ENCODE data around the gene ST8SIA6.

Gene ST8SIA6

DNA sequence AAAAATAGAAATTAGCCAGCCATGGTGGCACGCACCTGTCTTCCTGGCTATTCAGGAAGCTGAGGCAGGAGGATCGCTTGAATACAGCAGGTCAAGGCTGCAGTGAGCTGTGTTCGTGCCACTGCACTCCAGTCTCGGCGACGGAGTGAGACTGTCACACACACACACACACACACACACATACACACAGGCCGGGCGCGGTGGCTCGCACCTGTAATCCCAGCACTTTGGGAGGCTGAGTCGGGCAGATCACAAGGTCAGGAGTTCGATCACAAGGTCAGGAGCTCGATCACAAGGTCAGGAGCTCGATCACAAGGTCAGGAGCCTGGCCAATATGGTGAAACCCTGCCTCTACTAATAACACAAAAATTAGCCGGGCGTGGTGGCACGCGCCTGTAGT lies 68.4 kb downstream of the ST8SIA6 start:
- no peak for DNase-seq (ENCODE audit: low read depth, low spot score)

DNA sequence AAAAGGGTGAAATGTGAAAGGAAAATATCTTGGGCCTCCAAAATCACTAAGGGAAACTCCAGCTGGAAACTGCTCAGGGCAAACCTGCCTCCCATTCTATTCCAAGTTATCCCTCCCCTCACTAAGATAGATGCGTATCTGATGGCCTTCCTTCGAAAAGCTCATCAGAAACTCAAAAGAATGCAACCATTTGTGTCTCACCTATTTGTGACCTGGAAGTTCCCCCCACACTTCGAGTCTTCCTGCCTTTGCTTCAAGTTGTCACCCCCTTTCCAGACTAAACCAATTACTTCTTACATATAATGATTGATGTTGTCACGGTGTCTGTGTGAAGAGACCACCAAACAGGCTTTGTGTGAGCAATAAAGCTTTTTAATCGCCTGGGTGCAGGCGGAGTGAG lies 69.3 kb downstream of the ST8SIA6 start:
- no peak for DNase-seq (ENCODE audit: low read depth, low spot score)

DNA sequence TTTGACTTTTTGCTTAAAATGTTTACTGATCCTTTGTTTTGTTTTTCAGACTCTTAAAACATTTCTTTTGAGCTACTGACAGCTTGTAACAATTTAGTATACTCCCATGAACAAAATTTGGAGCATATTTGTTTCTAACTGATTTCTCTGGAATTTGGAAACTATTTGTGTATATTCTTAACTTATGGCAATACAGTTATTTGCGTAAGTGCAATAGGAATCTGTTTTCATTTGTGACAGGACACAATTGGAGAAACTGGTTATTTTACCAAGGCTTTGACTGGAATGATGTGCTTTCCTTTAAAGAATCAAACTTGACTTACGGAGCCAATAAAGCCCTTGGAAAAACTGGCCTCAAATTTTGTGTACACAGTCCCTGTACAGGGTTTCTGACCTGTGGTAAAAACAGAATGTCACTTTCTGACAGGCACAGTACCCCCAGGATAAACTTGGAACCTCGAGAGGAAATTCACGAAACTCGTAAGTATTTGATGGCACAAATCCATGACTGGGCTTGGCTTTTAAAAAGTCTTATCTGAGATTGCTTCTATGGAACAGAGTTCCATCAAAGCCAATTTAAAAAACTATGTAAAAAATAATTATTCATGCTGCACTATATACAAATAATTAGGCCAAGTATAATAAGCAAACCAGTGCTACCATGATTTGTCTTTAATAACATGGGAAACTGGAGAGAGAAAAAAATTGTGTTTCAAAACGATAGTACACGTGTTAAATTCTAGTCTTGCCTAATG lies 70.4 kb downstream of the ST8SIA6 start:
- no peak for DNase-seq (ENCODE audit: low read depth, low spot score)

DNA sequence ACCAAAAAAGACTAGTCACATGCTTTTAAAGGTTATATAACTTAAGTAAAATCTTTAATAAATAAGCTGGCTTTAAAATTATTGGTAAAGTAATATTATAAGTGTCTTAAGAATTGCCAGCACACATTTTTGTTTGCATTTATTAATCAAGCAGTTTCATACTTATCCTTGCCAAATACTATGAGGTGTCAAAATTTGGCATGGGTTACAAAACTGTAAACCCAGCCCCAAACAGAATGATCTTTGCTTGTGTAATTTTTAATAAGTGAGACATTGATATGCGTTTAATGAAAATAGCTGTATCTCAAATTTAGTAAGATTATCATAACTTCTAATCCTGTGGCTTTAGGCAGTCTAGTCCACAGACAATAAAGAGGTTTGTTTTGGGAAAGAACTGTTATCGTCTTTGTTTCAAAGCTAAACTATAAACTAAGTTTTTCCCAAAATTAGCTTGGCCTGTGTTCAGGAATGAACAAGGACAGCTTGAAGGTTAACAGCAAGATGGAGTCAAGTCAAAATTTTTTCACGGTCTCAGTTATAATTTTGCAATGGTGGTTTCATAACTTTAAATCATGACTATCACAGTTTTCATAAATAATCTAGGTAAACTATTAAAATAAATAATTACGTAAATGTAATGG lies 72.8 kb downstream of the ST8SIA6 start:
- DNase-seq (ENCODE audit: low read depth, low spot score) = no peak

DNA sequence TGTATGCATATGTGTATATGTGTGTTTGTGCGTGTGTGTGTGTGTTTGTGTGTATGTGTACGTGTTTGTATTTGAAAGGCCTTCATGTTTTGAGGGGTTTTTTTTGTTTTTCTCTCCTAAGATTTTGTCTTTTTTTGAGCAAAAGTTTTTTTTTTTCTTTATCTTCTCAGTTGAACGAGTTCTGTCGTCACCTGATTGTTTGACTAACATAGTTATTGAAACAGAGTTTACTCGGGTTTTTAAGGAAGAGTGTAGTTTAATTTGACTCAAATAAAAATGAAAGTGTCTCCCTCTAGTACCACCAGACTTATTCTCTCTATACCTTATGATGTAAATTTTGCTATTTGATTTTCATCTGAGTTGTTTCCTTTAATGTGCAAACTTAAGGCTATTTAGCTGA lies 73.5 kb downstream of the ST8SIA6 start:
- no peak for DNase-seq (ENCODE audit: low read depth, low spot score)

DNA sequence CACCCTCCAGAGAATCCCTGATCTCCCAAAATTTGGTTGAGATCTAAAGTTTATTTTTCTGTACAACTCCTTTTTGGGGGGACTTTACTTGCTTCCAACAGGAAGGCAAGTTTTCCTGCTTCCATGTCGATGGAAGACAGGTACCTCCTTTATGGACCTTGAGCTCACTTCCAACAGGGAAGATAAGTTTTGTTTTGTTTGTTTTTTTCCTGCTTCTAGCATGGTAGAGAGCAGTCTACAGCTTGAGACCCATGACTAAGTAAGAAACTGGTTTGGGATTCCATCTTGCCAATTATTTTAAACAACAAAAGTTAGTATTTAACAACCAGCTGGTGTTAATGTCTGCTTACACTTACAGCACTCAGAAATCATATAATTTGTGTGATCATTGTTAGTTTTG lies 74.4 kb downstream of the ST8SIA6 start:
- no peak for DNase-seq (ENCODE audit: low read depth, low spot score)

DNA sequence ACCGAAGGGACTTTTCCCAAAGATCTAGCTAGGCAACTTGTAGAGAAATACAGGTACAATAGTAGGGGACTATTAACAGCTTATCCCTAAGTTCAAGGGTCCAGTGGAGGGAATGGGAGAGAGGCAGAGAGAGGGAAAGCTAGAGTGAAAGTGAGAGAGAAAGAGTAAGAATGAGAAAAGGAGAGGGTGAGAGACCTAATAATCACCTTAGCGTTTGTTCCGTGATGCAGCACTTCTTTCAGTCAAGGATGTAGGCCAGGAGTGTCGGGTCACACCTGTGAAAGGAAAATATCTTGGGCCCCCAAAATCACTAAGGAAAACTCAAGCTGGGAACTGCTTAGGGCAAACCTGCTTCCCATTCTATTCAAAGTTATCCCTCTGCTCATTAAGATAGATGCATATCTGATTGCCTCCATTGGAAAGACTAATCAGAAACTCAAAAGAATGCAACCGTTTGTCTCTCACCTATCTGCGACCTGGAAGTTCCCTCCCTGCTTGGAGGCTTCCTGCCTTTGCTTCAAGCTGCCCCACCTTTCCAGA lies 75.2 kb downstream of the ST8SIA6 start:
- no peak for DNase-seq (ENCODE audit: low read depth, low spot score)

DNA sequence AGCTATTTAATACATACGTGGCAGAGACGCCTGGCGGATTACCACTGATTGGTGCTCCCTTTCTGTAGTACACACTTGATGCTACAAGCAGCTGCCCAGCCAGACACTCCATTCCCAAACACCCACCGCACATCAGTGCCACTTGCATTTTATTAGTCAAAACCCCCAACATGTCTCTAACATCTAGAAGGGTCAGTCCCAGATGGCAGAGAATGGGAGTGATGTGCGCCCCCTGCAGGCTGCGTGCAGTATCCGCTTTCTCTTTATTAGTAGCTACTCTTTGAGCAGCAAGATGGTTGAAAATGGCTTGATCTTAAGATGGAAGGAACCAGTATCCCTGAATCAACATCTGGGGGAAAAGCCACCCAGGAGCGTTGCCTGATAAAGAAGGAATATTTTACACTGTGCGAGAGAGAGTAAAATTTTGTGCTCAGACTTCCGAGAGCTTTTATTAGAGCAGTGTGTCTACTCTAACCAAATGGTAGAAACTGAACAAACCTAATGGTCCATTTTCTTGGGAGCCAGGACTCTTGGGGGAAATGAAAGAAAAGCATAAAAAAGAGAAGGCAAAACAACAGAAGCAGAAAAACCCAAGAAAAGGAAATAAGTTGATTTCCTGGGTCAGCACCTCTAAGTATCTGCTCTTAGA lies 78.3 kb downstream of the ST8SIA6 start:
- DNase-seq (ENCODE audit: low read depth, low spot score) = no peak

DNA sequence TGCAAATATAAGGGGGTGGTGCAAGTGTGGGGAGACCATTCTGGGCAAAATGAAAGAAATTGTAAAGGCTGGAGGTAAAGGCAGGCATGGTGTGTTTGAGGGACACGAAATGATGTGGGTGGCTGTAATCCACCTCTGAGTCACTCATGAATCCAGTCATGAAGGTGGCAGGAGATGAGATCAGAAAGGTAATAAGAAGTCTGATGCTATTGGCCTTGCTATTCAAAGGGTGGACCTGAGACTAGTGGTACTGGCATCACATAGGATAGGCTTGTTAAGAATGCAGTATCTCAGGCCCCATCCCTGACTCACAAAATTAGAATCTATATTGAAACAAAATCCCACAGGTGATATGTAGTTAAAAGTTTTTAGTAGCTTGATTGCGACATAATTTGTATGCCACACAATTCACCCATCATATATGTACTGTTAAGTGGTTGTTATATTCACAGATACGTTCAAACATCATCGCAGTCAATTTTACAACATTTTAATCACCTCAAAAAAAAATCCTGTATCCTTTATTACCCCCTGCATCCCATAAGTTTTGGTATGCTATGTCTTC lies 85.6 kb downstream of the ST8SIA6 start:
- DNase-seq (ENCODE audit: low read depth, low spot score) = no peak

DNA sequence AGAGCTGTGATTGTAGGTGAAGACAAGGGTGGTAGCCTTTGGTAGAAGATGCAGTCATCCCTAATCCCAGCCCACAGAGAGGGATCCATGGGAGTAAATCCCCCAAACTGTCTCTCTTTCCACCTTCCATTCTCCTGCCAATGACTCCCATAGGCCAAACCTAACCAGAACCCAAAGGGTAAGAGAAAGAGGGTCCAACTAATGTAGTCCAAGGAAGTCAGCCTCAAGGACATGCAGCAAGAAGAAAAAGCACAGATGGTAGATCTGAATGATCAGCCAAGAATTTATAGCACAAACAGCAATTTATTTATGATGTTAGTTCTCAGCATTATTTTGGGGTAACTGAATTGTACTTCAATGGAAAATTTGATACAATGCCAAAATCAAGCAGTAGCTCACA lies 87.7 kb downstream of the ST8SIA6 start:
- no peak for DNase-seq (ENCODE audit: low read depth, low spot score)

DNA sequence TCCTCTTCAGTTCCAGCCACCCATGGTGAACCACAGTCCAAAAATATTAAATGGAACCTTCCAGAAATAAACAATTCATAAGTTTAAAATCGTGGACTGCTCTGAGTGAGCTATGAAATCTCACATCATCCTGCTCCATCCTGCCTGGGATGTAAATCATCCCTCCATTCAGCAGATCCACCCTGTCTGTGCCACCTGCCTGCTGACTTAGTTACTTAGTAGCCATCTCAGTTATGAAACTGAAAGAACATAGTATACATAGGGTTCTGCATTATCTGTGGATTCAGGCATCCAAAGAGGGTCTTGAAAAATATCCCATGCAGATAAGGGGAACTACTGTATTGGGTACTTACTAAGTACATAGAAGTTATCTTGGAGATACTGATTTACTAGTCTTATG lies 89.0 kb downstream of the ST8SIA6 start:
- no peak for DNase-seq (ENCODE audit: low read depth, low spot score)

DNA sequence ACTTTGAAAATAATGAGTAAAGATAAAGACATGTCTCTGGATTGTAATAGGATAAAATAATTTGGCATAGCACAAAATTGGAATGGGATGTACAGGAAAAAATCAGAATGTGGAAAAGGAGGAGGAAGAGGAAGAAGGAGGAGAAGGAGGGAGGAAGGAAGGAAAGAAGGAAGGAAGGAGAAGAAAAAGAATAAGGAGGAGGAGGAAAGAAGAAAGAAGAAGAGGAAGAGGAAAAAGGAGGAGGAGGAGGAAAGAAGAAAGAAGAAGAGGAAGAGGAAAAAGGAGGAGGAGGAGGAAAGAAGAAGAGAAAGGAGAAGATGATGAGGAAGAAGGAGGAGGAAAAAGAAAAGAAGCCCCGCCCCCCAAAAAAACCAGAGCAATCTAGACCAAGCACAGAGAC lies 95.9 kb downstream of the ST8SIA6 start:
- DNase-seq (ENCODE audit: low read depth, low spot score) = no peak

DNA sequence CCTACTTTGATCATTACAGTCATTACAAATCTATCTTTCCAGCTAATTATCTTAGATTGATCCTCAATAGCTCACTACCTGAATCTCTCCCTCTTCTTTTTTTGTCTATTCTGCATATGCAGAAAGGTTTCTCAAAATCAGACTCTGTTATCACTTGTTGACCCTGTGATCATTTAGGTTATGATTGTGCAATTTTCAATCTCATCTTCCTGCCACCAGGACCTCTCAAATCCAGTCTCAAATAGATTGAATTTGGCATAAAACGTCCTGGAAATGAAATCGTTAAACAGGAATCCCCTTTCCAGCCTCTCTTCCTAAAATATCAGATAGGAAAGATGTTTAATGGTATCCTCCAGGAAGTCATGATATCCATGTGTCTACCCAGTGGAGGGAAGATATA lies 96.6 kb downstream of the ST8SIA6 start:
- peak; percentile 3 for DNase-seq (ENCODE audit: low read depth, low spot score)

DNA sequence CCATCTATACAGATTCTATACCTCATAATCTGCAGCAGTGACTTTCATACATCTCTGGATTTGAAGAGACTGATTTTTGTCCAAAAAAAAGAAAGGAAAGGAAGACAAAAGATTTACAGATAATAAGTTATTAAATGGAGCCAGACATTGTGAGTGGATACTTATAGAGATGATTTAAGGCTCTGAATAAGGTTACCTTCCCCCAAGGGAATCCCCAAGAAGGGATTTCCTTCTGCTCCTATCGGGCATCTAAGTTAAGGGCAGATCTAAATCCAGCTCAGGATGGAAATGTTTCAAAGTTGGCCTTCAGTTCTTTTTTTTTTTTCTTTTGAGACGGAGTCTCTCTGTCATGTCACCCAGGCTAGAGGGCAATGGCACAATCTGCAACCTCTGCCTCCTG lies 97.6 kb downstream of the ST8SIA6 start:
- no peak for DNase-seq (ENCODE audit: low read depth, low spot score)

DNA sequence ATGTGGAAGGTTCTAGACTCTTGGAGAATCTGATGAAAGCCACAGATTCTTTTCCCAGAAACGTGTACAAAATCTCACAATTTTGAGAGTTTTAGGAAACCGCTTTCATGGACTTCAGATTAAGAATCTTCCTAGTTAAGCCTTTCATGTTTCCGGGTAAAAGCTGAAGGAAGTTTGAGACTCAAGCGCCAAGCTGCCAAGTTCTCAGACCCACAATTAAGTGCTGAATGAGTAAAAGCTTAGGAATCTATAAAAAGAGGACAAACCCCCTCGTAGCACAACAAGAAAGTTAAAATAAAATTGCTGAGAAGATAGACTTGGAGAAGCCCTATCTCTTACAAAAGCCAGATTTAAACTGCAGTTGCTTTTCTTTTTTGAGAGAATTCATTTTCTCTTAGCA lies 99.6 kb downstream of the ST8SIA6 start:
- no peak for DNase-seq (ENCODE audit: low read depth, low spot score)

DNA sequence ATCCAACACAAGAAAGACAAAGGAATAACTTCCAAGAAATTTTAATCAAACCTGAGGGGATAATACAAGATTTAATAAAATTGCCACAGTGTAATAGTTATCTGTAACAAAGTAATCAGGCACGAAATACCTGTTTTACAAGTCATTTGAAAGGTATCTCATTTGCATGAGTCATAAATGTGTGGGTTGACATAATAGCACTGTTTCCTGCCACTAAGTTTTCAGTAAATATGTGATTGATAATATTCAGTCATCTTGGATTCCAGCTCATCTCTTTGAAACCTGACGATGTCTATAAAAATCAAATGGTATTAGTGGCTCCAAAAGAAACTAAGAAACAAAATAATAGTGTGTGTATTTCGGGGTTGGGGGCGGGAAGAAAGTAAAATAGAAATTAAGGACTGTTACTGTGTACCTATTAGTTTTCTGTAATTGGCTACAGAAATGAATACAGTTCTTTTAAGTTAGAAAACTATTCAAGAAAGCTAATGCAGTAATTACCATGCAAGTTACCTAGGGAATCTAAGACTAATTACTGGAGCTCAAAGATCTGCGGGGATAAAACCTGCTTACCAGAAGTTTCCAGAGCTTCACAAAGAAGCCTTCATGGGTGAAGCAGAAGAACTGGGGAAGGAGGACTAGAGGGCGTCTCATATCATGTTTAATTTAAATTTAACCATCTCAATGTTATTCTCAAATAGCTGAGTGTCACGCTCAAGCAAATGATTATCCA lies 100.7 kb downstream of the ST8SIA6 start:
- no peak for DNase-seq (ENCODE audit: low read depth, low spot score)

DNA sequence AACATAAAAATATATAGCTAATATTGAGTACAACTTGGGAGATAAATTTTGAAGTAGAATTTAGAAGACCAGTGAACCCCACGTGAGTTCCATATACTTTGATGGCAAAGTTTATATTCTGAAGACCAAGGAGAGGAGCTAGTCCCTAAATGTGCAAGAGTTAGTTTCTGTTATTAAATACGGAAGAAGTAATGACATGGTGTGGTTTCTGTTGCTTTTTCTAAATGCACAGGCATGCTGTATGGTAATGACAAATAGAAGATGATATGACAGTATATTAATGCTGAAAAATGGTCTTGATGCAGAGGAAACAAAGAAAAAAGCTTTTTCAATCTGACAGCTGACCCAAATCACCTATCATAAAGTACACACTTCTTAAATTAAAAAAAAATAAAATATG lies 101.8 kb downstream of the ST8SIA6 start:
- DNase-seq (ENCODE audit: low read depth, low spot score) = no peak

DNA sequence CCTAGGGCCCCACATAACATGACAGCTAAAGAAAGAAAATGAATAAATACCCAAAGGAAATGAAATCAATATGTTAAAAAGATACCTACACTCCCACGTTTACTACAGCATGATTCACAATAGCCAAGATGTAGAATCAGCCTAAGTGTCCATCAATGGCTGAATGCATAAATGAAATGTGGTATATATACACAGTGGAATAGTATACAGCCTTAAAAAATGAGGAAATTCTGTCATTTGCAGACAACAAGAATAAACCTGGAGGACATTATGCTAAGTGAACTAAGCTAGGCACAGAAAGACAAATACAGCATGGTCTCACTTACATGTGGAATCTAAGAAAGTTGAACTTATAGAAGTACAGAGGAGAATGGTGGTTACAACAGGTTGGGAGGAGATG lies 102.9 kb downstream of the ST8SIA6 start:
- DNase-seq (ENCODE audit: low read depth, low spot score) = no peak

DNA sequence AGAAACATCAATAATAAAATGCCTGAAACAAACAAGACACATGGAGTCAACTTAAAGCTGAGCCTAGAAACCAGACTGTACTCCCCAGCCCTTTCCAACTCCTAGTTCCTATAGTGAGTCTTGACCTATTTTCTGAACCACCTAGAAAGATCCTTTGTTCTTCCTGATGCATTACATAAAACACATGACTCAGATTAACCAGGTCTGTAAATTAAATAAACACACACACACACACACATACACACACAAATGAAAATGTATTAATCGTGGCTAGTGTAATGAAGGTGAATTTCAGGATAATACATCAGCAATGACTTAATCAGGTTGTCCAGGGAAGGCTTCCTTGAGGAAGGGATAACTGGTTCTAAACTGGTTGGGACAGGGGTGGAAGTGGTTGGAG lies 104.7 kb downstream of the ST8SIA6 start:
- DNase-seq (ENCODE audit: low read depth, low spot score) = no peak

DNA sequence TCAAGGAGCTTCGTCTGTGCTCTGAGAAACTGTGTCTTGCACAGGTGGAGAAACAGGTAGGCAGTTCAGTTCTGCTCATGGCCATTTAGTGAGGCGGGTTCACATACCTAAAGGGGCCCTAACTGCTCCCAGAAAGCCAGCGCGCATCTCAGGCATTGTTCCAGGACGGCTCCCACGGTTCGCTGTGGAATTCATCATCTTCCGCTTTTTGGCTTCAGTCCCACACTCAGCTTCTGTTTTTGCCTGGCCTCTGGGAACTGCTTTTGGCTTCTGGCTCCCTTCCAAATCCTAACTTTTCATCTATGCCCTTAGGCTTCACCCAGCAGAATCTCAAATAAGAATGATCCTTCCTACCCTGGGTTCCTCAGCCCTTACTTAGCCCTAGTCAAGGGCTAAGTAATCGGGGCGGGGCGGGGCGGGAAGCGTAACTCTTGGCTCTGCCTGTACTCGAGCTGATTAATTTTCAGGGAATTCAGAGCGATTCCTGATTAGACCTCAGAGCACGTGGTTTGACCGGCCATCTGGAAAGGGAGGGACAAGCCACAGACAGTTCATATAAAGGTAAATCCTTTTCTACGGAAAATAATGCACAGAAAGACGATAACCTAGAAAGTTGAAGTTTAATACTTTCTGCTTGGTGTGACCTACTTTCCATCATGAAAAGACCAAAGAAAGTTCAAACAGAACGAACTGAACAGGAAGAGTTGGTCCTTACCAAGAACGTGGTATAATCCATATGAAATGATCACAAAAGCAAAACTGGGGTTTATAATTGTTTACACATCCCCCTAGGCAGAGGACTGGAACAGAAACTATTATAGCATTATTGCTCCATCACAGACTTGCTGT lies 105.7 kb downstream of the ST8SIA6 start:
- peak; percentile 8 for DNase-seq (ENCODE audit: low read depth, low spot score)

DNA sequence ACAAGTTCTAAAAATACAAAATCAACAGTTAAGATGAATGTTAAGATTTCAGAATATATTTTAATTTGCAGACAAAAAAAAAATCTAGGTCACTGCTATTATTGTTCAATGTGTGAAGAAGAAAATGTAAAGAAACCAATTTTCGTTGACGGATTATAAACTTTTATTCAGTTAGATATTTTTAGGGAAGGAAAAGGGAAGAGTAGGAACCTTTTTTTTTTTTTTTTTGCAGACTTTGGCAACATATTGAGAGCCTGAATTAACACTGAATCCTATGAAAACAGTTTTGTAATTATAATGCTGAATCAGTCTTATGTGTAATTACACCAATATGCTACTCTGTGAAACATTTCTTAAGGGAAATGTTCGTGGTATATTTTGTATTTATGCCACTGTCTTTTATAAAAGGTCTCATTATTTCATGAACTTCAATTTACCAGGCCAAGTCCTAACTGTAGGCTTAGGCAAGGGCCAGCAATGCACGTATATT lies 106.3 kb downstream of the ST8SIA6 start:
- no peak for DNase-seq (ENCODE audit: low read depth, low spot score)

All from brain pericyte (primary cell).